Esophagus muscularis mucosa (tissue), 4 donors: ENCODE results near the gene PTPRN2. TPM values are rescaled to one million over a fixed set of nuclear protein-coding genes. Genes with fewer than 3 reads are reported as not detected.

ENCODE experiments used
- DNase-seq: peaks from one replicate; pipeline ENCODE4 v3.0.0-alpha.2; 2017; ENCODE audit errors: extremely low spot score
- H3K27ac ChIP-seq, 4 donors: fragments of 200-600 bp; sonication (generic); replicated peaks in 1 of 4; 1 replicate in 3 of 4; 2 replicates in 1 of 4; pipeline ENCODE4 v1.5.1; 2016 to 2019; ENCODE audit warnings: mild to moderate bottlenecking in 1 of 4
- H3K27me3 ChIP-seq, 4 donors: fragments of 200-600 bp; sonication (generic); one replicate each; pipeline versions ENCODE4 v1.5.1 to v1.6.0; 2016 to 2019
- H3K36me3 ChIP-seq, 4 donors: fragments of 200-600 bp; sonication (generic); one replicate each; pipeline ENCODE4 v1.5.1; 2016 to 2019
- H3K4me1 ChIP-seq, 4 donors: fragments of 200-600 bp; sonication (generic); one replicate each; pipeline ENCODE4 v1.5.1; 2016 to 2019
- H3K4me3 ChIP-seq, 4 donors: fragments of 200-600 bp; sonication (generic); 1 replicate in 2 of 4; 2 replicates in 2 of 4; pipeline ENCODE4 v1.5.1; 2016 to 2019; ENCODE audit warnings: mild to moderate bottlenecking in 4 of 4, moderate library complexity in 1 of 4
- H3K9me3 ChIP-seq, 4 donors: fragments of 200-600 bp; sonication (generic); 1 replicate in 3 of 4; 2 replicates in 1 of 4; pipeline ENCODE4 v1.5.1; 2016 to 2019
- CTCF ChIP-seq, 3 experiments: fragments of 200-600 bp in 2 of 3; fragments of 450-650 bp in 1 of 3; sonication (generic) in 2 of 3; IDR thresholded peaks; one replicate each; pipeline ENCODE4 v1.5.1; 2017 to 2019; ENCODE audit warnings: antibody characterized with exemption in 3 of 3, mild to moderate bottlenecking in 2 of 3, moderate library complexity in 1 of 3
- EP300 ChIP-seq: sonication (generic); formaldehyde crosslinking; IDR thresholded peaks from one replicate; pipeline ENCODE4 v1.6.1; 2017; ENCODE audit warnings: antibody characterized with exemption
- POLR2A ChIP-seq: fragments of 450-650 bp; IDR thresholded peaks from one replicate; pipeline ENCODE4 v1.6.1; 2017; ENCODE audit warnings: antibody characterized with exemption, moderate library complexity, mild to moderate bottlenecking, low read depth
- POLR2AphosphoS5 ChIP-seq, 2 donors: sonication (generic); formaldehyde crosslinking; IDR thresholded peaks; one replicate each; pipeline ENCODE4 v1.6.1; 2017; ENCODE audit warnings: antibody characterized with exemption in 2 of 2
- WGBS: methylation state at CpG from one replicate; pipeline ENCODE4 v1.1.5; 2018; 5-methylcytosine and 5-hydroxymethylcytosine counted together
- intact Hi-C: fragments of 100-400 bp; cut with DNase I; formaldehyde crosslinking; loops from one replicate; pipeline ENCODE4 v1.15.1; 2023
- total RNA-seq, 4 donors: library from RNA; depleted of rRNA; stranded (reverse); fragments of >200 nt; gene quantifications; one replicate each; pipeline versions ENCODE4 v1.1.0 to v1.2.1, GENCODE V29; 2016

Gene PTPRN2
- total RNA-seq, 4 donors from 2014 or later, result 2.1 to 3.1 (median 3.1) TPM

GRCh38 chr7:158292948-158293347 lies 294.7 kb downstream of the PTPRN2 start:
- no peaks in the 10 kb centered on the region for H3K4me1 ChIP-seq
- H3K27ac ChIP-seq, result no peak overlapping the region
- TF ChIP-seq POLR2AphosphoS5 (IDR thresholded peaks at IDR 0.05) (no peak), POLR2A (no peak), EP300 (no peak), CTCF (IDR thresholded peaks at IDR 0.05) (no peak)
- WGBS, result 87% methylated on average over 5 of the region's 5 CpGs
- H3K4me3 ChIP-seq, result no peak overlapping the region
- DNase-seq, result no peak
- intact Hi-C loops, result no loop called here
- H3K27me3 ChIP-seq, result no peaks in the 10 kb centered on the region
- H3K36me3 ChIP-seq, result no peaks in the 10 kb centered on the region
- peaks cover 0 to 25% (median 18%) of the 10 kb centered on the region in 4 donors for H3K9me3 ChIP-seq

- no peak overlapping the region for H3K27ac ChIP-seq
- no peaks in the 10 kb centered on the region for H3K36me3 ChIP-seq
- no peak for DNase-seq
- 45% methylated on average over 4 of the region's 4 CpGs for WGBS
- H3K4me3 ChIP-seq, result no peak overlapping the region
- TF ChIP-seq POLR2AphosphoS5 (IDR thresholded peaks at IDR 0.05) (no peak), POLR2A (no peak), EP300 (no peak), CTCF (IDR thresholded peaks at IDR 0.05) (no peak)
- H3K4me1 ChIP-seq, result no peaks in the 10 kb centered on the region
- no peaks in the 10 kb centered on the region for H3K27me3 ChIP-seq
- intact Hi-C loops, result no loop called here
- peaks cover 0 to 34% (median 22%) of the 10 kb centered on the region in 4 donors for H3K9me3 ChIP-seq
Measured at GRCh38 chr7:158291998-158292397, 295.6 kb downstream of the PTPRN2 start.

- Histone ChIP-seq H3K9me3 (peaks cover 0 to 53% (median 40%) of the 10 kb centered on the region in 4 donors), H3K36me3 (no peaks in the 10 kb centered on the region), H3K4me3 (no peak overlapping the region), H3K27me3 (no peaks in the 10 kb centered on the region), H3K4me1 (no peaks in the 10 kb centered on the region), H3K27ac (no peak overlapping the region)
- no peak for DNase-seq
- 94% methylated on average over 2 of the region's 5 CpGs for WGBS
- intact Hi-C loops, result no loop called here
- TF ChIP-seq POLR2AphosphoS5 (IDR thresholded peaks at IDR 0.05), result no peak
- TF ChIP-seq CTCF (IDR thresholded peaks at IDR 0.05), result no peak
- TF ChIP-seq POLR2A, result no peak
- no peak for TF ChIP-seq EP300
Measured at GRCh38 chr7:158289761-158290523, 297.7 kb downstream of the PTPRN2 start.

GRCh38 chr7:158289231-158289630 lies 298.4 kb downstream of the PTPRN2 start:
- Histone ChIP-seq H3K27me3 (no peaks in the 10 kb centered on the region), H3K4me3 (no peak overlapping the region), H3K36me3 (no peaks in the 10 kb centered on the region), H3K9me3 (peaks cover 0 to 56% (median 40%) of the 10 kb centered on the region in 4 donors), H3K27ac (no peak overlapping the region), H3K4me1 (no peaks in the 10 kb centered on the region)
- TF ChIP-seq POLR2AphosphoS5 (IDR thresholded peaks at IDR 0.05) (no peak), EP300 (no peak), CTCF (IDR thresholded peaks at IDR 0.05) (no peak), POLR2A (no peak)
- no peak for DNase-seq
- intact Hi-C loops, result no loop called here
- WGBS, result 90% methylated on average over 2 of the region's 2 CpGs
